Rectal smooth muscle tissue (tissue), 1 donor: ENCODE results near the gene ARMC3.
"Not testable (repeated sequence)": the region's sequence is repeated elsewhere in the genome, so short reads cannot be mapped to it uniquely, and the experiment has no call there.

Experiments used
- H3K27ac ChIP-seq: one replicate; pipeline ENCODE4 v1.7.0; 2013; ENCODE audit warnings: low read depth, low read length, inconsistent platforms
- H3K27me3 ChIP-seq: one replicate; pipeline ENCODE4 v1.7.0; 2013; ENCODE audit warnings: low read length; ENCODE audit not compliant: control insufficient read depth, insufficient read depth
- H3K36me3 ChIP-seq: one replicate; pipeline ENCODE4 v1.7.0; 2013; ENCODE audit warnings: low read length; ENCODE audit not compliant: control insufficient read depth, insufficient read depth
- H3K4me1 ChIP-seq: one replicate; pipeline ENCODE4 v1.7.0; 2013; ENCODE audit warnings: low read length; ENCODE audit not compliant: control insufficient read depth, insufficient read depth
- H3K4me3 ChIP-seq: one replicate; pipeline ENCODE4 v1.7.0; 2013; ENCODE audit warnings: low read length
- H3K9ac ChIP-seq: one replicate; pipeline ENCODE4 v1.7.0; 2013; ENCODE audit warnings: low read length

The ARMC3 gene

DNA sequence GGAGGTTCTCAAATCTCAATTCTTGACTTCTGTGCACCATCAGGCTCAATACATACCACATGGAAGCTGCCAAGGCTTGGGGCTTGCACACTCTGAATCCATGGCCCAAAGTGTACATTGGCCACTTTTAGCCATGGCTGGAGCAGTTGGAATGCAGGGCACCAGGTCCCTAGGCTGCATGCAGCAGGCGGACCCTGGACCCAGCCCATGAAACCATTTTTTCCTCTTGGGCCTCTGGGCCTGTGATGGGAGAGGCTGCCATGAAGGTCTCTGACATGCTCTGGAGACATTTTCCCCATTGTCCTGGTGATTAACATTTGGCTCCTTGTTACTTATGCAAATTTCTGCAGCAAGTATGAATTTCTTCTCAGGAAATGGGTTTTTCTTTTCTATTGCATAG, 19.0 kb upstream of the ARMC3 start:
- Histone ChIP-seq H3K27me3 (no peaks in the 10 kb centered on the region), H3K36me3 (no peaks in the 10 kb centered on the region), H3K9ac (no peak overlapping the region), H3K4me1 (peaks cover 2% of the 10 kb centered on the region), H3K27ac (no peak overlapping the region), H3K4me3 (no peak overlapping the region)

DNA sequence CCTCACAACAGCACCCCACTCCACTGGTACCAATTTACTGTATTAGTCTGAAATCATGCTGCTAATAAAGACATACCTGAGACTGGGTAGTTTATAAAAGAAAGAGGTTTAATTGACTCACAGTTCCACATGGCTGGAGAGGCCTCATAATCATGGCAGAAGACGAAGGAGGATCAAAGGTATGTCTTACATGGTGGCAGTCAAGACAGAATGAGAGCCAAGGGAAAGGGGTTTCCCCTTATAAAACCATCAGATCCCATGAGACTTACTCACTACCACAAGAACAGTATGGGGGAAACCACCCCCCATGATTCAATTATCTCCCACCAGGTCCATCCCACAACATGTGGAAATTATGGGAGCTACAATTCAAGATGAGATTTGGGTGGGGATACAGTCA, 18.2 kb upstream of the ARMC3 start:
- H3K4me3 ChIP-seq, H3K9ac ChIP-seq, H3K4me1 ChIP-seq, H3K27me3 ChIP-seq, H3K36me3 ChIP-seq, H3K27ac ChIP-seq: not testable (repeated sequence)

DNA sequence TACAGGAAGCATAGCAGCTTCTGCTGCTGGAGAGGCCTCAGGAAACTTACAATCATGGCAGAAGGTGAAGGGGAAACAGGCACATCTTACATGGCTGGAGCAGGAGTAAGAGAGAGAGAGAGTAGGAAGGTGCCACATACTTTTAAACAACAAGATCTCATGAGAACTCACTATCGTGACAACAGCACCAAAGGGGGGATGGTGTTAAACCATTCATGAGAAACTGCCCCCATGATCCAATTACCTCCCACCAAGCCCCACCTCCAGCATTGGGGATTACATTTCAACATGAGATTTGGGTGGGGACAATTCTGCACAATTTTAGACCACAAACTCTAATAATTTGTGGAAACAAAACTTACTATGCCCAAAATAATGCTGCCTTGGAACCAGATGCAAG, 16.8 kb upstream of the ARMC3 start:
- Histone ChIP-seq H3K4me3 (no peak overlapping the region), H3K27me3 (no peaks in the 10 kb centered on the region), H3K36me3 (no peaks in the 10 kb centered on the region), H3K4me1 (peaks cover 2% of the 10 kb centered on the region), H3K27ac (no peak overlapping the region), H3K9ac (no peak overlapping the region)

DNA sequence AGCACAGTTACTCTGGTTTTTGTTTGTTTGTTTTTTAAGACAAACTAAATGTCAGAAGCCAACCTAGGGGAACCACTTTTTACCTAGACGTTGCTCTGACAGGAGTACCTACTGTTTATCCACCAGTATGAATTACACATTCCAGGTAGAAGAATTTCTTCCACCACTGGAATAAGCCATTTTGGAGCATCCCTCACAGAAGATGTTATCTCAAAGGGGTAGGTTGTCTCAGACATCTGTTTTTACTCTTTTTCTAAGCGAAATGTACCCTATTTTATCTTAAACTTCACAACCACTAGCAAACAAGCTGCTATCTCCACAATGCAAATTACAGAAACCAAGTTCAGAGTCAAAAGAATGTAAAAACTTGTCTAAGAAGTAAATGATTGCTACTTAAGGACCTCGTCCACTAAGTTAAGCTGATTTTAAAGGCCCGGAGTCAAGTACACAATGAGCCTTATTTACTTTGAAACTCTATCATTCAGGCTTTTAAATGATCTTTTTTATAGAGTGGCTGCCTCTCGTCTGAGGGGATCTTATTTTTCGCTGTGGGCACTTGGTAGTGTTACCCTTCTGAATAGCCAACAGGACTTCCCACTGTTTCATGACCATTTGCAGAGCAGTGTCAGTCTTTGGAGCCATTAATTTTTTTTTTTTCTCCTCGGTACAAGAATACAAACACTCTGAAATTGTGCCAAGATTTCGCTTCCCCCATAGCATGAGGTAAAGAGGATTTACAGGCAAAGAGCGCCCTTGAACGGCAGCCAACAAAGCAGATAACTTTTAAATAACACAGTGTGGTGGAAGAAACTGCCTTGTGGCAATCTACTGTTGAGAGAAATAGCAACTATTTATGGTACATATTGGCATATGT, 15.7 kb upstream of the ARMC3 start:
- Histone ChIP-seq H3K27ac (no peak overlapping the region), H3K27me3 (no peaks in the 10 kb centered on the region), H3K4me1 (peaks cover 2% of the 10 kb centered on the region), H3K36me3 (no peaks in the 10 kb centered on the region), H3K4me3 (no peak overlapping the region), H3K9ac (no peak overlapping the region)

DNA sequence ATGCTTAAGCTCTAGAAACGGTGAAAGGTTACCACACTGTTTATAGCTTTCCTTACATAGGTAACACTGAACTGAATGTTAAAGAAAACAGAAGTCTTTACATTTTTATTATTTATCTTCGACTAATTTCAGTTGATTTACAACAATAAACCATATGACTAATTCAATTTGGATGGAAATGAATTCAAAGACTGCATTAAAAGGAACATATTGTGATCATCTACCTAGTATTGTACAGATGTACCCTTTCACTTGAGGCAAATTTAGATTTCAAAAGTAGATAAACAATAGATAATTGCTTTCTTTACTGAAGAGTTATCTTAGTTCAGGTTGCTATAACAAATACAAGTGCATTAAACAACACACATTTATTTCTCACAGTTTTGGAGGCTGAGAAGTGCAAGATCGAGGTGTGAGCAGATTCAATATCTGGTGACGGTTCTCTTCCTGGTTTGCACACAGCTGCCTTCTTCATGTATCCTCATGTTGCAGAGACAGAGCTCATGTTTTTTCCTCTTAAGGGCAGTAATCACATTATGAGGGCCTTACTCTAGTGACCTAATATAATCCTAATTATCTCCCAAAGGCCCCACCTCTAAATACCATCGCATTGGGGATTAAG, 15.0 kb upstream of the ARMC3 start:
- H3K9ac ChIP-seq, result no peak overlapping the region
- no peak overlapping the region for H3K4me3 ChIP-seq
- H3K27me3 ChIP-seq, result no peaks in the 10 kb centered on the region
- no peaks in the 10 kb centered on the region for H3K36me3 ChIP-seq
- H3K27ac ChIP-seq, result no peak overlapping the region
- peaks cover 2% of the 10 kb centered on the region for H3K4me1 ChIP-seq

DNA sequence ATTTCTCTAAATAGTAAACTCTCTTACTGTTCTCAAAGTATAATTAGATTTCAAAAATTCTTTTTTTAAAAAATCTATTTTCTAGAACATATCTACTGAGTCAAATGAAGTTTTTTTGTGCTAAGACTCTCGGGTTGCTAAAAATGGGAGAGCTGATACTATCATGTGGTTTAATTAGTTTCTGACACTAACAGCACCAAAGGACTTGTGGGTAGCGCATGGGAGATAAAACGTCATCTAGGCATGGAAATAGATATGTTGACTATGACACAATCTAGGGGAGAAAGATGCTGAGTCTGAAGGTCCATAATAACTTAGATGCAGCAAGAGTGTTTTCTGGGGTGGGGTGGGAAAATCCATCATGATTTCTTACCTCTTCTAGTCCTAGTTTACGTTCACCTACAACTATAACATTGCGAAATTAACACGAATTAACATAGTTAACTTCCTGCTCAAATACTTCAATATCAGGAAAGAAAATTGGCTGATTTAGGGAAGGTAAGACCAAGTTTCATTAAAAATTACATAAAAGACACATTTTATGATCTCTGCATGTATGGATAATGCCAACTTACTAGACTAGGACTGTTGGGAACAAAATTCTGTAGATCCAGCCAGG, 14.3 kb upstream of the ARMC3 start:
- no peaks in the 10 kb centered on the region for H3K27me3 ChIP-seq
- H3K4me1 ChIP-seq, result peaks cover 2% of the 10 kb centered on the region
- H3K4me3 ChIP-seq, result no peak overlapping the region
- H3K9ac ChIP-seq, result no peak overlapping the region
- H3K36me3 ChIP-seq, result no peaks in the 10 kb centered on the region
- no peak overlapping the region for H3K27ac ChIP-seq

DNA sequence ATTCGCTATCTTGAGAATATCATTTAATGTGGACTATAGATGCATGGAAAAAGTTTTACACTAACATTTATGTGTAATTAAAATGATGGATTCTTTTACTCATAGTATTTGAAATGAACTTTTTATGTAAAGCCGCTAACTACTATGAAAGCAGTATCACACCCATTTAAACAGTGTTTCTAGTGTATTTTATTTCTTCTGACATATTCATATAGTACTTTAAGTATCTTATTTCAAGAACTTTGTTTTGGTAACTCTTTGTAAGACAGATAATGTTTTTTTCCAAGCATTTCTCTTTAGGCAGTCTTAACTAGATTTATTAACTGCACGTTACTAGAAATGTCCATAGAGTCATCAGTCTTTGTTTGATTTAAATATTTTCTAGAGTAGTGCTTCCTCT, 12.5 kb upstream of the ARMC3 start:
- no peaks in the 10 kb centered on the region for H3K36me3 ChIP-seq
- H3K27me3 ChIP-seq, result no peaks in the 10 kb centered on the region
- peaks cover 2% of the 10 kb centered on the region for H3K4me1 ChIP-seq
- no peak overlapping the region for H3K27ac ChIP-seq
- H3K4me3 ChIP-seq, result no peak overlapping the region
- H3K9ac ChIP-seq, result no peak overlapping the region

DNA sequence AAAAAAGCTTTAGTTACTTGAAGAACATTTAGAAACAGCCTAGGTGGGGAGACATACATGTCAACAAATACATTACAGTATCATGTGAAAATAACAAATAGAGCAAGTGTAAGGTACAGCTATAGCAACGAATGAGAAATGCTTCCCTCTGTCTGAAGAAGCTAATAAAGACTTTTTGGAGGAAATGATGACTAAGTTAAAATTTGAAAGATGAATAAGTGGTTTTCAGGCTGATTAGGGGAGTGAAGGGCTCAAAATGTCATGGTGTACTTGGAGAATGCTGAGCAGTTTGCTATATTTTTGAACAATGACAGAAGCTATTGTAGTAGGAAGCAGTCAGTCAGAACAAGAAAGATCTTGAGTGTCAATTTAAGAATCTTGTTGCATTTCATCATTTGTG, 2.8 kb upstream of the ARMC3 start:
- H3K36me3 ChIP-seq, result no peaks in the 10 kb centered on the region
- H3K9ac ChIP-seq, result no peak overlapping the region
- H3K4me3 ChIP-seq, result no peak overlapping the region

DNA sequence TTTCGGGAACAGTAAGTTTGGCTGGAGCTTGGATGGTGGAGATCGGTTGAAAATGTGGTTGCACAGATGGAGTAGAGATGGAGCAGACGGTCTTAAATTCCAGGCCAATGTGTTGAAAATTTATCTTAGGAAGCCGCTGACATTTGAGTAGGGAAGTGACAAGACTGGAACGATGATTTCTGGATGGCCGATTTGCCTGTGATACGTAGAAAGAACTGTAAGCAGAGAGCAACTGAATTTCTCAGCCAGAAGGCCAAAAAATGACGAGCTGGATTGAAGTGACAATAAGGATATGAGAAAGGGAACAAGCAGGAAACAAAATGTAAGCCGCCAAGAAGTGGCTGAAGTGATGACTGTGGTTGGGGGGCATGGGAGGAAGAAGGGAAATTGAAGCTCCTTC, 687 bp upstream of the ARMC3 start:
- Histone ChIP-seq H3K27me3 (peaks cover 3% of the 10 kb centered on the region), H3K36me3 (no peaks in the 10 kb centered on the region), H3K4me1 (no peaks in the 10 kb centered on the region), H3K4me3 (peak overlapping the region; percentile 41), H3K9ac (no peak overlapping the region), H3K27ac (no peak overlapping the region)

More for the DNA sequence above, 2.8 kb upstream of the ARMC3 start:
- Histone ChIP-seq H3K4me1 (no peaks in the 10 kb centered on the region), H3K27ac (no peak overlapping the region), H3K27me3 (peaks cover 3% of the 10 kb centered on the region)

DNA sequence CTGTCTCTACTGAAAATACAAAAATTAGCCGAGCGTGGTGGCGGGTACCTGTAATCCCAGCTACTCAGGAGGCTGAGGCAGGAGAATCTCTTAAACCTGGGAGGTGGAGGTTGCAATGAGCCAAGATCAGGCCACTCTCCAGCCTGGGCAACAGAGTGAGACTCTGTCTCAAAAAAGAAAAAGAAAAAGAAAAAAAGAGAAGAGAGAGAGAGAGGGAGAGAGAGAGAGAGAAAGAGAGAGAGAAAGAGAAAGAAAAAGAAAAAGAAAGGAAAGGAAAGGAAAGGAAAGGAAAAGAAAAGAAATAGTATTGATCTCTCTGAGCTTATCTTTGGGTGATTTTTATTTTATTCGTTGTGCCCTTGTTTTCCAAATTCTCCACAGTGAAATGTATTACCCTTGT, 1.2 kb downstream of the ARMC3 start:
- not testable (repeated sequence) for H3K27ac ChIP-seq, H3K27me3 ChIP-seq, H3K9ac ChIP-seq, H3K36me3 ChIP-seq, H3K4me1 ChIP-seq, H3K4me3 ChIP-seq

DNA sequence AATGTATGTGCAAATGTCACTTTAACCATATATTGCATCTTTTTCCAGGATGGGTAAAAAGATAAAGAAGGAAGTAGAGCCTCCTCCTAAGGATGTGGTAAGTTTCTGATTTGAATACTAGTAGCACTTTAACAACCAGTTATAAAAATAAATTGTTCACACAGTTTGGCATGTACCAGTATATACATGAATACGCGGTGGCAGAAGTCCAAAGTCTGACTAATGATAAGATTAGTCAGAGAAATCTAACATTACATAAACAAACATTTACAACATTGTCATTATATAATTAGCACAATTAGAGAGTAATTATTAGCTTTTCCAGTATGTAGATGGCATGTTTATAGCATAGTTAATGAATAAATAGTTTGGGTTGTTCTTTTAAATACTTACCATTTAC, 4.1 kb downstream of the ARMC3 start:
- no peaks in the 10 kb centered on the region for H3K36me3 ChIP-seq
- H3K4me3 ChIP-seq, result no peak overlapping the region
- H3K27me3 ChIP-seq, result peaks cover 3% of the 10 kb centered on the region

DNA sequence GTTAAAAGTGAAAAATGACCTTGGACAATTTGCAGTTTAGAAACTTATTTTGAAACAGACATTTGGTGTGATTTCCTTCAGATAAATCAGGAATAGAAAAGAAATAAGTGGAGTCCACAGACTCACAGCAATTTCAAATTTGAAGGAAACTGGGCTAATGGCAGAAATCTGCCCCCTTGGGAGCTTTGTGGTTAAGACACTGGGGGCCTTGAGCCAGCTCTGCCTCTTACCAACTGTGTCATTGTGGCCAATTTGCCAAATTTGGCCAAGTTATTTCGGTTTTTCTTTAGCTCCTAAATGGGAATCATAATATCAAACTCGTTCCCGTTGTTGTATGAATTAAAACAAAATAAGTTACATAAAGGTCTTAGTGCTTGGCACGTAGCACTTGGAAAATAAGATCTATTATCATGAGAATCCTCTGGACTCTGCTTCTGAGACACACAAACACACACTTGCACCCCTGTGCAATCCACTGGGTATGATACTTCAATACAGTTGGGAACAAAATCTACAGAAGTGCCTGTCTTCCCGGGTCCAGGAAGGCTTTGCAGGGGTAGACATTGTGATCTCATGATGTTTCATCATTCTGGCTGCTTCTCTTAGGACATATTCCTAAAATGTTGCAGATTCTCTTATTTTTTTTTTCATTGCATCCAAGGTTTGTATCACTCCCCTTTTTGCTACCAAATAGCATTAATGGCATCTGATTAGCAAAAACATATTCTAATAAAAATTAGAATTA, 4.9 kb downstream of the ARMC3 start:
- Histone ChIP-seq H3K36me3 (no peaks in the 10 kb centered on the region), H3K4me3 (no peak overlapping the region), H3K4me1 (no peaks in the 10 kb centered on the region), H3K27ac (no peak overlapping the region), H3K27me3 (no peaks in the 10 kb centered on the region), H3K9ac (no peak overlapping the region)

More for the DNA sequence above, 4.1 kb downstream of the ARMC3 start:
- Histone ChIP-seq H3K4me1 (no peaks in the 10 kb centered on the region), H3K9ac (no peak overlapping the region), H3K27ac (no peak overlapping the region)
